NCI-H187 (cell line): Measurements from ENCODE around the gene PPP6R3.
"Not testable (repeated sequence)": the region's sequence is repeated elsewhere in the genome, so short reads cannot be mapped to it uniquely, and the experiment has no call there.

ENCODE experiments used
- DNase-seq, 2 experiments: peaks; one replicate each; lab custom pipeline; 2025; lab: John Stamatoyannopoulos, UW

The PPP6R3 gene

GRCh38 chr11:68460741-68461574 is at the start of gene PPP6R3:
Gene PPP6R3 (plus strand): TSS chr11:68460752. CDS start chr11:68537665, 76,913 bp downstream.
- no peak for DNase-seq

- no peak for DNase-seq
These were observed 49.0 kb upstream of the PPP6R3 start for GRCh38 chr11:68411501-68411991.

- no peak for DNase-seq
These were observed 47.7 kb upstream of the PPP6R3 start for GRCh38 chr11:68412593-68413475.

- DNase-seq, result no peak
These were observed 47.0 kb upstream of the PPP6R3 start for GRCh38 chr11:68413591-68413999.

- no peak for DNase-seq
These were observed 45.9 kb upstream of the PPP6R3 start for GRCh38 chr11:68414496-68415221.

GRCh38 chr11:68416070-68416578 is 44.4 kb upstream of the PPP6R3 start:
- DNase-seq, result no peak

GRCh38 chr11:68418648-68419047 is 41.9 kb upstream of the PPP6R3 start:
- no peak for DNase-seq

GRCh38 chr11:68420171-68420570 is 40.4 kb upstream of the PPP6R3 start:
- no peak for DNase-seq

- no peak for DNase-seq
These were observed 37.1 kb upstream of the PPP6R3 start for GRCh38 chr11:68423481-68423880.

GRCh38 chr11:68424101-68424632 is 36.4 kb upstream of the PPP6R3 start:
- DNase-seq, result no peak

GRCh38 chr11:68424981-68425865 is 35.3 kb upstream of the PPP6R3 start:
- DNase-seq, result no peak

GRCh38 chr11:68425866-68426380 is 34.6 kb upstream of the PPP6R3 start:
- no peak for DNase-seq

GRCh38 chr11:68429661-68430060 is 30.9 kb upstream of the PPP6R3 start:
- no peak for DNase-seq

- DNase-seq, result no peak
These were observed 30.2 kb upstream of the PPP6R3 start for GRCh38 chr11:68430384-68430783.

GRCh38 chr11:68430801-68431200 is 29.8 kb upstream of the PPP6R3 start:
- DNase-seq, result no peak

- DNase-seq, result no peak
These were observed 28.4 kb upstream of the PPP6R3 start for GRCh38 chr11:68431984-68432645.

GRCh38 chr11:68432874-68433273 is 27.7 kb upstream of the PPP6R3 start:
- DNase-seq, result no peak

- no peak for DNase-seq
These were observed 27.0 kb upstream of the PPP6R3 start for GRCh38 chr11:68433541-68433940.

- DNase-seq, result not testable (repeated sequence)
These were observed 26.4 kb upstream of the PPP6R3 start for GRCh38 chr11:68434159-68434558.
